Common myeloid progenitor, CD34-positive (primary cell): Measurements from ENCODE around the gene BICD2.

ENCODE experiments used
- CTCF ChIA-PET: fragments of 350-600 bp; sonication (Branson Sonifier 250); formaldehyde crosslinking; loops from one replicate; lab custom pipeline; 2021; ENCODE audit warnings: antibody characterized with exemption; lab: Charles Lee
- POLR2A ChIA-PET: fragments of 350-600 bp; sonication (Branson Sonifier 250); formaldehyde crosslinking; loops from one replicate; lab custom pipeline; 2021; ENCODE audit warnings: antibody characterized with exemption; lab: Charles Lee
- DNase-seq, 3 donors: peaks; one replicate each; pipeline versions ENCODE4 v3.0.0 to v3.0.0-alpha.2; 2013
- H3K27ac ChIP-seq, 2 experiments: 1 replicate in 1 of 2; 2 replicates in 1 of 2; pipeline ENCODE4 v1.7.0; 2013; ENCODE audit warnings: inconsistent platforms in 2 of 2, low read length in 2 of 2, mild to moderate bottlenecking in 2 of 2, low read depth in 1 of 2, moderate library complexity in 1 of 2; ENCODE audit not compliant: severe bottlenecking in 2 of 2, insufficient read depth in 1 of 2, poor library complexity in 1 of 2
- H3K27me3 ChIP-seq, 5 experiments: replicated peaks in 2 of 5; 1 replicate in 3 of 5; 2 replicates in 2 of 5; pipeline versions ENCODE4 v1.6.1 to v1.7.0; 2013; ENCODE audit warnings: low read length in 4 of 5, mild to moderate bottlenecking in 2 of 5, moderate library complexity in 2 of 5, inconsistent platforms in 1 of 5; ENCODE audit not compliant: insufficient read depth in 5 of 5, control insufficient read depth in 4 of 5
- H3K36me3 ChIP-seq, 4 experiments: 1 replicate in 2 of 4; 2 replicates in 2 of 4; pipeline versions ENCODE4 v1.6.1 to v1.7.0; 2013; ENCODE audit warnings: low read length in 3 of 4, control low read depth in 1 of 4, mild to moderate bottlenecking in 1 of 4; ENCODE audit not compliant: control insufficient read depth in 4 of 4, insufficient read depth in 4 of 4
- H3K4me1 ChIP-seq, 4 experiments: 1 replicate in 3 of 4; 2 replicates in 1 of 4; pipeline versions ENCODE4 v1.6.1 to v1.7.1; 2013; ENCODE audit warnings: low read length in 3 of 4, mild to moderate bottlenecking in 3 of 4, control low read depth in 1 of 4, inconsistent platforms in 1 of 4, moderate library complexity in 1 of 4; ENCODE audit not compliant: control insufficient read depth in 4 of 4, insufficient read depth in 4 of 4; ENCODE audit errors: control extremely low read depth in 1 of 4
- H3K4me3 ChIP-seq, 7 experiments: 1 replicate in 4 of 7; 2 replicates in 3 of 7; pipeline versions ENCODE4 v1.5.1 to v1.7.0; 2013; ENCODE audit warnings: mild to moderate bottlenecking in 7 of 7, low read length in 6 of 7, moderate library complexity in 6 of 7, inconsistent platforms in 2 of 7, low read depth in 2 of 7, control low read depth in 1 of 7; ENCODE audit not compliant: insufficient read depth in 4 of 7, control insufficient read depth in 1 of 7; ENCODE audit errors: extremely low read depth in 1 of 7
- H3K9me3 ChIP-seq, 5 experiments: 1 replicate in 4 of 5; 2 replicates in 1 of 5; pipeline versions ENCODE4 v1.6.1 to v1.7.1; 2013; ENCODE audit warnings: low read length in 4 of 5, mild to moderate bottlenecking in 2 of 5, inconsistent platforms in 1 of 5, low read depth in 1 of 5, moderate library complexity in 1 of 5; ENCODE audit not compliant: control insufficient read depth in 4 of 5, insufficient read depth in 2 of 5; ENCODE audit errors: control extremely low read depth in 1 of 5
- WGBS: methylation state at CpG from one replicate; pipeline ENCODE4 v1.1.5; 2013; ENCODE audit not compliant: insufficient coverage; 5-methylcytosine and 5-hydroxymethylcytosine counted together

The BICD2 gene

DNA sequence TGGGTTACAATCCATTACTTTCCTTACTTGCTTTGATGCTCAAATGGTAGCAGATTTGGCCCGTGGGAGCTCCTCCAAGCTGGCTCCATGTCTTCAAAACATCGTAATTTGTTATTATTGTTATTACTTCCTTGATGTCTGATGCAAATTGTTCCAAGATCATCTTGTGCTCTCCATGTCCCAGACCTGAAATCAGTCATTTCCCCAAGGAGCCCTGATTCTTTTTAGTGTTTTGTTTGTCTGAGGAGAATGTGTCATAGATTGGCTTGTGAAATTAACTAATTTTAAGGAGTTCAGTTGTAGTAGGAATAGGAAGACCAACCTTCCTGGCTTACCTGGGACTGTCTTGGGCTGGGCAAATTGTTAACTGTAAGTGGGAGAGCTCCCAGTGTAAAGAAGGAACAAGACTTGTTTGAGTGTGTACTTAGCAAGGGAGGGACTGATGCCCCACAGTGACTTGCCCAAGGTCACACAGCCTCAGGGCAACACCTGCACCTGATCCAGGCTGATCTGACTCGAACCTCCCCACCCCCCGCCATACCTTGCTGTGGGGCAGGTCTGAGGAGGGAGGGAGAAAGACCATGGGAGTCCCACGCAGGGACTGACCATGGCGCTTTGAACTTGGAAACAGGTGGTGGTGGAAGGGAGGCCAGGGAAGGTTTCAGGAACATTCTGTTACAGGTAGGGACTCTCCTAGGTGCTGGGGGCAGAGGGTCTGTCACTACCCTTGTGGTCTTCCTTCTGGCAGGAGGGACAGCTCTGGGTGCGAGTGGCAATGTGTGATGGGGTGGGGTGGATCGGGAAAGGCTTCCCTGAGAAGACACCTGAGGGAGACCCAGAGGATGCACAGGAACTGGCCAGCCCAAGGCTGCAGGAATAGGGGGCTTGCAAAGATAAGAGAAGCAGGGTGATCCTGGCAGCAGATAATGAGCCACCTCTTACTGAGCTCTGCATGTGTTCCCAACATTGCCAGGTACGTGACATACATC lies 2.7 kb upstream of the BICD2 start:
- H3K27ac ChIP-seq: no peak overlapping the region
- POLR2A ChIA-PET: no interaction called here
- CTCF ChIA-PET: interaction anchor here (0.6 to 3.1 kb wide), 6 partner anchors 20 to 116 kb away, joined by 3 to 21 read pairs (median 5); no protein-coding TSS in a partner anchor
- H3K4me1 ChIP-seq: peaks cover 16 to 42% (median 41%) of the 10 kb centered on the region in 4 experiments
- no peaks in the 10 kb centered on the region for H3K27me3 ChIP-seq
- H3K9me3 ChIP-seq: no peaks in the 10 kb centered on the region
- 96% methylated on average over 4 of the region's 9 CpGs for WGBS
- H3K36me3 ChIP-seq: no peaks in the 10 kb centered on the region
- H3K4me3 ChIP-seq: no peak overlapping the region
- no peak for DNase-seq

DNA sequence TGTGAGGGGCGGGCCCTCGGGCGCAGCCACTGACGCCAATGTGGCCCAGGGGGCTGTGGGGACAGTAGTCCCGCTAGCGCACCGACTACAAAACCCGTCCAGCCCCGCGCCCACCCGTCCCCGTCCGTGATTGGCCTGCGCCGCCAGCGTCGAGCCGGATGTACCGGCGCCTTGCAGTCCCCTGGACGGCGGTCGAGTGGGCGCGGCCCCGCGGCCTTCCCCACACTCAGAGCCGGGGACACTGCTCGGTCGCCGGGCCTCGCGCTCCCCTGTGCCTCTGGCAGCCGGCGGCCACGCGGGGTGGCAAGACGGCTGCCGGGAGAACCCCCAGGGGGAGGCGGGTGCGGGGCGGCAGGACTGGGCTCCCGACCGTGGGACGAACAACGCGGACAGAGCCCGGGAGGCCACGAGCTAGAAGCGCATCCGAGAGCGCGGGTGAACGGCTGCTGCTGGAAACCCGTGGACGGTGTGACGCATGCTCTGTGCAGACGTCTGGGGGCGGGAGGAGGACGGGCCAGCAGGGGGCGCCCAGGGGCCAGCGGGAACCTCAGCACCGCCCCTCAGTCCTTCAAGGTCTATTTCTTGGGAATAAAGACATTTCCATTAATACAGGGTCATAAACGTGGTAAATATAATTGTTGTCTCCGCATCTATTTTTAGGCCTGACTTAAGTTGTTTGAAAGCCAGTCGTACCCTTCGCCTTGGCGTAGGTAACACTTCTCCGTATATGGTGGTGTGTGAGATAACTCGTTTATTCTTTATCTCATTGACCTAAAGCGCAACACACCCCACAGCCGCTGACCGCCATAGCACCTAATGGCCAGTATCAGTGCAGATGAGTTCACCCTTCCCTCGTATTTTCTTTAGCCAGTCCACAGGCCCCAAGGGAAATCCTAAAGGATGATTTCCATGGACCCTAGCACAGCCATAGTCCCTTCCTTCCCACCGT lies 629 bp upstream of the BICD2 start:
- DNase-seq: peak; percentile 98 to 99 (median 99)
- H3K36me3 ChIP-seq: no peaks in the 10 kb centered on the region
- peak overlapping the region; percentile 54 to 96 (median 76) for H3K4me3 ChIP-seq
- ChIA-PET CTCF (interaction anchor here (0.6 to 2.2 kb wide), 8 partner anchors 11 to 52 kb away, joined by 3 to 8 read pairs (median 4); no protein-coding TSS in a partner anchor), POLR2A (interaction anchor here (0.9 to 1.5 kb wide), 3 partner anchors 12 to 33 kb away, joined by 3 to 5 read pairs (median 4); no protein-coding TSS in a partner anchor)
- no peaks in the 10 kb centered on the region for H3K27me3 ChIP-seq
- no peaks in the 10 kb centered on the region for H3K9me3 ChIP-seq
- peaks cover 16 to 53% (median 51%) of the 10 kb centered on the region in 4 experiments for H3K4me1 ChIP-seq
- 2% methylated on average over 57 of the region's 75 CpGs for WGBS
- H3K27ac ChIP-seq: peak overlapping the region; percentile 91 to 94

DNA sequence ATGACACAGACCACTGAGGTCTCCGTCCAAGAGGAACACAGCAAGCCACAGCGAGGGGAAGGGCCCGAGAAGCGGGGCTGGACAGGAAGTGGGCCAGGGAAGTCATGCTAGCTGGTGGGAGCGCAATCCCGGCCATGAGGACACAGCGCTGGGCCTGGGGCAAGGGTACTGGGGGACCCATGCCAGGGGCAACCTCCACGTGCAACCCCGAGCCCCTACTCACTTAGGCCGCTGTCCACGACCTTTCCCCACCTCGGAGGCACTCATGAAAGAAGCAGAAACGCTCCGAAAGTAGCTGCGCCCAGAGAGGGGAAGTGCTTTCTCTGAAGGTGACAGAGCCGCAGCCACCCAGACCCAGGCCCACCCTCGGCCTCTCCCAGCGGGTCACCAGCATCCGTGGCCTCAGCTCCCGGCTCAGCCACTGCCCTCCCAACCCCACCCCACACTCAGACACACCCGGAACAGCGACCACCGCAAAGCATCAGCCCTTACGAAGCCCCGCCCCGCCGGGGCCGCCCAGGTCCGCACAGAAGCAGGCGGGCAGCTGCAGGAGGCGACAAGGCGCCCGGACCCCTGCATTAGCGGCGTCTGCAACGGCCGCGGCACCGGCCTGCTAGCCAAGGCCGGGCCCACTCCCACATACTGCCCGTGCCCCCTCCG lies 782 bp downstream of the BICD2 start:
- H3K9me3 ChIP-seq: no peaks in the 10 kb centered on the region
- under 1% methylated on average over 36 of the region's 42 CpGs for WGBS
- DNase-seq: peak in 2 of 3 donors; percentile 53 to 68
- CTCF ChIA-PET: interaction anchor here (0.8 to 2.2 kb wide), 8 partner anchors 17 to 50 kb away, joined by 3 to 8 read pairs (median 4); no protein-coding TSS in a partner anchor
- H3K4me3 ChIP-seq: peak overlapping the region; percentile 68 to 96 (median 92)
- peaks cover 14 to 59% (median 57%) of the 10 kb centered on the region in 4 experiments for H3K4me1 ChIP-seq
- no peaks in the 10 kb centered on the region for H3K27me3 ChIP-seq
- no peaks in the 10 kb centered on the region for H3K36me3 ChIP-seq
- POLR2A ChIA-PET: interaction anchor here (0.6 to 1.5 kb wide), 6 partner anchors 17 to 100 kb away, joined by 3 to 4 read pairs (median 3); partner anchors contain the start of gene IPPK
- peak overlapping the region; percentile 48 to 78 for H3K27ac ChIP-seq

DNA sequence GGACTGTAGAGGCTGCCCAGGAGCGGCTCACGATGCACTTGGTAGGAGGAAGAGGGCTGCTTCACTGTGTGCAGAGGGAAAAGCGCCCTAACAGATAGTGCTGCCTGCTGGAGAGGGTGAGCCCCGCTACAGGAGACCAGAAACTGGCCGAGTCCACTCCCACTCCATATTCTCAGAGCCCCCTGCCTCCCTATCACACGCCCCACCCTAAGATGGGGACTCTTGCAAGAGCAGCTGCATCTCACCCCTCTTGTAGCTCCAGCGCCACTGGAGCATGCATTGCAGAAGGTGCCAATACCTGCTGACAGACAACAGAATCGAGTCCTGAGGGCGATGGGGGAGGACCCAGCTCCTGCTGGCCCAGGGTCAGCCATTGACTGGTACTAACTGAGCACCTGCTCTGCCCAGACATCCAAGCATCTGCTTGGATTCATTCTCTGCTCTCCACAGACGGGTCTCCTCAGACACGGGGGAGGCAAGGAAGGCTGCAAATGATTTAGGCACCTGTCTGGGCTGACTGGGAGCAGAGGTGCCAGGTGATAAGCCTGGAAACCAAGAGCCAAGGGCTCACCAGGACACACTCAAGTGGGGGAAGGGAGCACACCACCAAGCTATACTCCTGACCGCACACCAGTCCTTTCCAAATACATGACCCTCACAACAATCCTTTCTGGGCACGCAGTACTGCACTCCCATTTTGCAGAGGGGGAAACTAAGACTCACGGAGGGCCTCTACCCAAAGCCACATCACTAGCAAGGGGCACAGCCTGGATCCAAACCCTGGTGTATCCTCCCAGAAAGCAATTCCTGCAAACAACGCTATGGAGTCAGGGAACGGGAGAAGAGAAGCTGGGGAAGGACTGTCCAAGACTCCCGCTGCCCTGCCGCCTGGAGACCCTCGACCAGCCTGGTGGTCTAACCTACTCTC lies 1.6 kb downstream of the BICD2 start:
- WGBS: 53% methylated on average over 9 of the region's 19 CpGs
- no peak for DNase-seq
- Histone ChIP-seq H3K4me3 (peak overlapping the region; percentile 68 to 96 (median 92)), H3K9me3 (no peaks in the 10 kb centered on the region), H3K36me3 (no peaks in the 10 kb centered on the region), H3K4me1 (peaks cover 14 to 59% (median 57%) of the 10 kb centered on the region in 4 experiments), H3K27me3 (no peaks in the 10 kb centered on the region), H3K27ac (peak overlapping the region; percentile 48 to 78)
- ChIA-PET POLR2A (interaction anchor here (0.8 to 1.2 kb wide), 3 partner anchors 18 to 93 kb away, joined by 3 to 4 read pairs (median 3); partner anchors contain the start of gene IPPK), CTCF (interaction anchor here (0.8 to 3.5 kb wide), 6 partner anchors 14 to 48 kb away, joined by 3 to 17 read pairs (median 6); no protein-coding TSS in a partner anchor)

- Histone ChIP-seq H3K9me3 (no peaks in the 10 kb centered on the region), H3K27ac (peak overlapping the region; percentile 42 to 78), H3K4me1 (peaks cover 14 to 59% (median 58%) of the 10 kb centered on the region in 4 experiments), H3K36me3 (no peaks in the 10 kb centered on the region), H3K27me3 (no peaks in the 10 kb centered on the region), H3K4me3 (peak overlapping the region in 6 of 7 experiments; percentile 45 to 96 (median 93))
- CTCF ChIA-PET: interaction anchor here (1.0 to 3.5 kb wide), 5 partner anchors 14 to 50 kb away, joined by 3 to 17 read pairs (median 6); no protein-coding TSS in a partner anchor
- peak in 2 of 3 donors; percentile 48 to 60 for DNase-seq
- POLR2A ChIA-PET: no interaction called here
- WGBS: 0% methylated on average over 1 of the region's 4 CpGs
Measured at GRCh38 chr9:92762196-92762595, 2.4 kb downstream of the BICD2 start.
